Activated naive CD4-positive, alpha-beta T cell treated with anti-CD3 and anti-CD28 coated beads, Interleukin-2, amount 50 U/mL, for 72 hours (primary cell): ENCODE data around the gene TUT7. TPM values are rescaled to one million over a fixed set of nuclear protein-coding genes. Genes with fewer than 3 reads are reported as not detected.
"Not testable (repeated sequence)": the region's sequence is repeated elsewhere in the genome, so short reads cannot be mapped to it uniquely, and the experiment has no call there.

Experiments
- ATAC-seq, 2 donors: fragments of 150-1000 bp; cut with Tn5 transposase; 2 replicates each; pipeline ENCODE4 v1.10.0; 2021; ENCODE audit warnings: mild to moderate bottlenecking in 2 of 2, moderate library complexity in 2 of 2
- DNase-seq, 2 donors: peaks; one replicate each; pipeline ENCODE4 v3.0.0; 2021 to 2022; ENCODE audit warnings: low spot score in 2 of 2
- H3K27ac Mint-ChIP-seq, 2 donors: one replicate each; pipeline ENCODE4 v1.8.0; 2022; ENCODE audit warnings: mild to moderate bottlenecking in 2 of 2, mixed read lengths in 2 of 2
- H3K36me3 Mint-ChIP-seq, 2 donors: one replicate each; pipeline ENCODE4 v1.8.0; 2022; ENCODE audit warnings: mixed read lengths in 2 of 2
- H3K9me3 Mint-ChIP-seq, 2 donors: one replicate each; pipeline ENCODE4 v1.8.0; 2022; ENCODE audit warnings: mixed read lengths in 2 of 2
- total RNA-seq, 2 donors: library from RNA; stranded (reverse); gene quantifications; one replicate each; pipeline ENCODE4 v1.2.3, GENCODE V29; 2022

Gene TUT7
- total RNA-seq, 2 donors from 2014 or later, result 33.7 to 45.3 TPM

DNA sequence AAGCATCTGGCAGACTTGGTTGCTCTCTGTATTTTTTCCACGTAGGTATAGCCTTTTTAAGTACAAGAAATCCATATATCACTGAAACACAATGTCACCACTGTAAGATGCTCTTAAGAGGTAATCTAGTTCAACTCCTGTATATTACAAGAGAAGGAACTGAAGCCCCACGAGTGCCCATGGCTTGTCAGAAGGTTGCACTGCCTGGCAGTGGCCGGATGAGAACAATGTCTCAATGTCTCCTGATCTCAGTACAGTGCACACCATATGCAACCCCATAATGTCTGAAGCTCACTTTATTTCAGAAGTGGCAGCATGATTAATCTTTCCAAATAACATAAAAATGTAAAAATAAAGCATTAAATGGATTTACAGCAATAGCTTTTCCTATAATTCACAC, 27.7 kb downstream of the TUT7 start:
- Mint-ChIP-seq H3K9me3 (no peaks in the 10 kb centered on the region), H3K36me3 (peaks cover 18 to 27% of the 10 kb centered on the region in 2 donors), H3K27ac (no peak overlapping the region)
- DNase-seq, result no peak
- ATAC-seq, result no peak

GRCh38 chr9:86324901-86325300, 29.3 kb downstream of the TUT7 start:
- ATAC-seq (no peak), DNase-seq (no peak)
- Mint-ChIP-seq H3K36me3 (peaks cover 18 to 23% of the 10 kb centered on the region in 2 donors), H3K27ac (peak overlapping the region in 1 of 2 donors; percentile 32), H3K9me3 (no peaks in the 10 kb centered on the region)

DNA sequence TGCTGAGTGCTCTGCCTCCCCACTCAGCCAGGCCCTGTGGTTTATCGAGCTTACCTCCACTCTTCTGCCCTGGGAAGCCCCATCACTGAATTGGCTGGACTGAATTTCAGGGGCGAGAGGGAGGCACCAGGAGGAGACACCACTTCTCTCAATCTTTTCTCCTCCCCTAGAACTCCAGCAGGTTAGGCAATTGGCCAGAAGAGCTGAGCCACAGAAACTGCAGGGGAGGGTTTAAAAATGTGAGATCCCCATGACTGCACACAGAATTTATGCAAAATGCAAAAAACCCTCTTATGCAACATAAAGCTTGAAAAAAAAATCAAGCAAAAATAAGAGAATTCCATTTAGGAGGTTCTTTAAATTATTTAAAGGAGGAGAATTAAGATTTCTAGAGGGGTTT, 29.9 kb downstream of the TUT7 start:
- DNase-seq (no peak), ATAC-seq (no peak)
- H3K27ac Mint-ChIP-seq, result no peak overlapping the region
- H3K9me3 Mint-ChIP-seq, result no peaks in the 10 kb centered on the region
- H3K36me3 Mint-ChIP-seq, result peaks cover 18 to 23% of the 10 kb centered on the region in 2 donors

- H3K27ac Mint-ChIP-seq, result no peak overlapping the region
- DNase-seq (no peak), ATAC-seq (no peak)
- H3K36me3 Mint-ChIP-seq, result peaks cover 18 to 23% of the 10 kb centered on the region in 2 donors
- no peaks in the 10 kb centered on the region for H3K9me3 Mint-ChIP-seq
These were observed 31.1 kb downstream of the TUT7 start for GRCh38 chr9:86322973-86323644.

GRCh38 chr9:86321373-86321772, 32.8 kb downstream of the TUT7 start:
- peaks cover 18 to 23% of the 10 kb centered on the region in 2 donors for H3K36me3 Mint-ChIP-seq
- no peak for ATAC-seq
- no peaks in the 10 kb centered on the region for H3K9me3 Mint-ChIP-seq
- no peak overlapping the region for H3K27ac Mint-ChIP-seq
- no peak for DNase-seq

DNA sequence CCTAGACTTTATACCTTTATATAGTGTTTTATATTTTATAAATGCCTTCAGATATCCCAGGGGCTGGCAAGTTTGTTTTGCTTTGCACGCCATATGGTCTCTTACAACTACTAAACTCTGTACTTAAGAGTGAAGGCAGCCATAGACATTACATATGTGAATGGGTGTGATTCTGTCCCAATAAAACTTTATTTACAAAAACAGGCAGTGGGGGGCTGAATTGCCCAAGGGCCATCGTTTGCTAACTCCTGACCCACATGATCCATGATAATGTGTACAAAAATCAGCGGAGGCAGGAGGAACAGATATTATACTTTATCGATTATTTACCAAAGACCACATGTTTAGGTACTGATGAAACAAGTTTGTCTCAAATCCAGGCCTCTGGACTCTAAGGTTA, 36.0 kb downstream of the TUT7 start:
- ATAC-seq (no peak), DNase-seq (no peak)
- Mint-ChIP-seq H3K36me3 (peaks cover 23 to 30% of the 10 kb centered on the region in 2 donors), H3K9me3 (no peaks in the 10 kb centered on the region), H3K27ac (no peak overlapping the region)

- Mint-ChIP-seq H3K27ac (no peak overlapping the region), H3K36me3 (peaks cover 35 to 40% of the 10 kb centered on the region in 2 donors), H3K9me3 (no peaks in the 10 kb centered on the region)
- DNase-seq (no peak), ATAC-seq (no peak)
These were observed 39.1 kb downstream of the TUT7 start for GRCh38 chr9:86315078-86315477.

DNA sequence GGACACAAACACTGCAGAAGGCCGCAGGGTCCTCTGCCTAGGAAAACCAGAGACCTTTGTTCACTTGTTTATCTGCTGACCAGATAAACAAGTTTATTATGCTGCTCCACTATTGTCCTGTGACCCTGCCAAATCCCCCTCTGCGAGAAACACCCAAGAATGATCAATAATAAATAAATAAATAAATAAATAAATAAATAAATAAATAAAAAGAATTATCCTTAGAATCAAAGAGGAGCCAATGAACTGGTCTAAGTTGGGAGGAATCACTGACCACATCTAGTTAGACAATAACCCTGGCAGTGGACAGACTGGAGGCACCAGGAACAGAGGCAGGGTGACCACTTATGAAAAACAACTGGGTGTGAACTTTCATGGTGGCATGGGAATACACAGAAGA, 41.3 kb downstream of the TUT7 start:
- not testable (repeated sequence) for H3K9me3 Mint-ChIP-seq, ATAC-seq, DNase-seq, H3K27ac Mint-ChIP-seq
- H3K36me3 Mint-ChIP-seq, result peaks cover 35 to 48% of the 10 kb centered on the region in 2 donors

DNA sequence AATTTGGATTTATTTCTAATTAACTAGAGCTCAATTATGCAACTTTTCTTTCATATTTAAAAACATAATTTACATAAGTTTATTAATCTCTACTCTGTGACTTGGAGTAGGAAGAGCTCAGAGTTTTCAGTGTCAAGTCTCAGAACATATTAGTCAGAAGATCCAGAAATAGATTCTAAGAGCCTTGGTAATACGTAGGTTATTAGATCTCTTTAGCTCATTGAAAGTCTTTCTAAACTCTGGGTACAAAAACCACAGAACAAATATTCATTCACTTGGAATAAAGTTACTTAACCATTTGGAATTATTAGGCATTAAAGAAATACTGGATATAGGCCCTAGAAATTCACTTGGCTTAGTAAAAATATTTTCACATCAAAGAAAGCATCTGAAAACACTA, 45.5 kb downstream of the TUT7 start:
- ATAC-seq (no peak), DNase-seq (no peak)
- Mint-ChIP-seq H3K36me3 (peaks cover 21 to 42% of the 10 kb centered on the region in 2 donors), H3K9me3 (no peaks in the 10 kb centered on the region), H3K27ac (no peak overlapping the region)

DNA sequence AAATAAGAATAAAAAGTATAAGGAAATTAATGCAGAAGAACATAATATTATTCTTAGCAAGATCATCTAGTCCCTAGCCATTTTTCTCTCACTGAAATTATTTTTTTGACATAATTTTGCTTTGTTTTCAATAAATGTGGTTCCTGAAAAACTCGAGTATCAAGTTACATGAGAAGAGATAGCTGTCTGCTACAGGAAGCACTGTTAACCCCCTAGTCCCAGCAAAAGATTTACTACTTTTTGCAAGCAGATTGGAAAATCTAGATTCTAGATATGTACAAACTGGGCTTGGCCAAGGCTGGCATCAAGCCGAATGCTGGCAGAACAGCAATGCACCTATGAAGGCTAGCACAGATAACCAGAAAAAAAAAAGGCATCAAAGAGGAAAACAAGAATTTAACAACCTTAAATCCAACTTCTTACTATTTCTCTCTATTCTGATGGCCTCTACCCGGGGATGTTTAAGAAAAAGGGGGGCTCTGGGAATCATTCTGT, 49.9 kb downstream of the TUT7 start:
- Mint-ChIP-seq H3K27ac (peak overlapping the region in 1 of 2 donors; percentile 86), H3K36me3 (peaks cover 9 to 37% of the 10 kb centered on the region in 2 donors)
- no peak for ATAC-seq

GRCh38 chr9:86303316-86303975, 50.8 kb downstream of the TUT7 start:
- H3K36me3 Mint-ChIP-seq, result peaks cover 12 to 36% of the 10 kb centered on the region in 2 donors
- peak overlapping the region; percentile 22 to 86 for H3K27ac Mint-ChIP-seq
- DNase-seq, result peak in 1 of 2 donors; percentile 19
- ATAC-seq, result peak; percentile 98 to 99
- no peaks in the 10 kb centered on the region for H3K9me3 Mint-ChIP-seq

More for the DNA sequence above, 49.9 kb downstream of the TUT7 start:
- H3K9me3 Mint-ChIP-seq, result no peaks in the 10 kb centered on the region
- no peak for DNase-seq

DNA sequence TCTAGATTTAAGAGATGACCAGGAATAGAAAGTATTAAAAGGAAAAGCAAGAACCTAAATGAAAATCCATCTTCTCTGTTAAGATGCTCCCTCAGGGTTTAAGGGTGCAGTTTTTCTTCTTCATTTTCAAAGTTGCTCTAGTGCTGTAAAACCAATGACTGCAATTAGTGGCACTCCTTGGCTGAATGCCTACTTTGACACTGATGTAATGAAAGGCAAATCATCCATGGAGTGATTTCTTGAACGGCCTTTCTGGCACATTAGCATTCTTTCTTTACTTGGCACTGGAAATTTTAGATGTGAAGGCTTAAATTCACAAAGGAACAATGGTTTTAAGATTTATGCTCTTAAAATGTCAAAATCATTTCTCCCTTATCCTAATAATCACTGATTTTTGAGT, 52.5 kb downstream of the TUT7 start:
- ATAC-seq (no peak), DNase-seq (no peak)
- Mint-ChIP-seq H3K27ac (no peak overlapping the region), H3K36me3 (peaks cover 18 to 36% of the 10 kb centered on the region in 2 donors), H3K9me3 (no peaks in the 10 kb centered on the region)

GRCh38 chr9:86300701-86301100, 53.5 kb downstream of the TUT7 start:
- ATAC-seq, result no peak
- Mint-ChIP-seq H3K27ac (no peak overlapping the region), H3K9me3 (no peaks in the 10 kb centered on the region), H3K36me3 (peaks cover 18 to 32% of the 10 kb centered on the region in 2 donors)
- DNase-seq, result no peak

- Mint-ChIP-seq H3K9me3 (no peaks in the 10 kb centered on the region), H3K27ac (peak overlapping the region in 1 of 2 donors; percentile 4), H3K36me3 (peaks cover 18 to 21% of the 10 kb centered on the region in 2 donors)
- ATAC-seq (no peak), DNase-seq (no peak)
These were observed 55.3 kb downstream of the TUT7 start for GRCh38 chr9:86298873-86299272.

GRCh38 chr9:86290341-86290740, 63.9 kb downstream of the TUT7 start:
- H3K9me3 Mint-ChIP-seq, H3K36me3 Mint-ChIP-seq, DNase-seq, ATAC-seq, H3K27ac Mint-ChIP-seq: not testable (repeated sequence)

DNA sequence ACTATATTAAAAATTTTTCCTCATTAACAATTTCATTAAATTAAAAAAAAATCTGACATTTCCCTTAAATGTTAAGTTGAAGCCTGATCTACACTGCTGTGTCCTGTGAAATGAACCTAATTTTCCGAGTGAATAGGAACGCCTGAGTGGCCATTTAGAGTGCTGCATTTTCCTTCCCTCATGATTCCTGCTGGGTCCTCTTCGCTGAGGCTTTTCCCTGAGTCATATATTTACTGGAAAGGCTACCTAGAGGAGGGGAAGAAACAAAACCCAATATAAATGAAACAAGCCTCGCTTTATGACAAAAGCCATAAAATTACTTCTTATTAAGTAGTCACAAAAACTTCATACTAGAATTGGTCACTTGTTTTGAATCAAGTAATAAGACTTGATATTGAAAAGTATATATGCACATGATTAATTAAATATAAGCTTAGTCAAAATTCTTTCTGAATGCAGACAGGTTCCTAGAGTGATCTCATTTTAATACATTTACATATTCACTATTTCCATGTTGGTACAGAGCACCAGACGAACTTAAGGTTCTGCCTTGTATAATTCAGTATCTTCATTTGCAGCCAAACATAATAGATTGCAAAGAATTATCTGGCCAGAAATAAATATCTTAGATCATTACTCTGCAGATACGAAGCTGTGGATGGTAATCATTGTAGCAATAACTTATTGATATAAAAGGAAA, 65.6 kb downstream of the TUT7 start:
- H3K36me3 Mint-ChIP-seq, result no peaks in the 10 kb centered on the region
- ATAC-seq (no peak), DNase-seq (no peak)
- no peaks in the 10 kb centered on the region for H3K9me3 Mint-ChIP-seq
- no peak overlapping the region for H3K27ac Mint-ChIP-seq

DNA sequence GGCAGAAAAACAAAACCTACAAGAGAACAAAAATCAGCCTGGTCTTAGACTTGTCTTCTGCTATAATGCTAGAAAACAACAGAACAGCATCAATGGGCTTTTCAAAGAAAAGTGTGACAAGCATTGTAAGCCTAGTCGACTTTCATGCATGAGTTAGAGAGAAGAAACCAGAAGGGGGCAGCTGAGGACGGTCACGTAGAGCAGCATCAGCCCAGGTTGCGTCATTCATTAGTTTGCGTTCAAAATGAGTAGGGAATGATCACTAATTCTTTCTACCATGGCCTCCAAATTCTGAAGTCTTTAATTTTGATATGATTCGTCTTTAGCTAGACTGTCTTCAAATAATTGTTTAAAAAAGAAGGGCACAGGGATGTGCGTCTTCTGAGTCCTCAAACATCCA, 67.2 kb downstream of the TUT7 start:
- H3K27ac Mint-ChIP-seq, result peak overlapping the region in 1 of 2 donors; percentile 45
- DNase-seq, result no peak
- H3K9me3 Mint-ChIP-seq, result no peaks in the 10 kb centered on the region
- ATAC-seq, result no peak
- H3K36me3 Mint-ChIP-seq, result no peaks in the 10 kb centered on the region
